ENCODE measurements around the gene SAMD3. TPM values are rescaled to one million over a fixed set of nuclear protein-coding genes. Genes with fewer than 3 reads are reported as not detected.

SAMD3 gene
- polyA plus RNA-seq, 1 of the 3 experiments (the other 2 are of a cell fraction), result 16.0 TPM

DNA sequence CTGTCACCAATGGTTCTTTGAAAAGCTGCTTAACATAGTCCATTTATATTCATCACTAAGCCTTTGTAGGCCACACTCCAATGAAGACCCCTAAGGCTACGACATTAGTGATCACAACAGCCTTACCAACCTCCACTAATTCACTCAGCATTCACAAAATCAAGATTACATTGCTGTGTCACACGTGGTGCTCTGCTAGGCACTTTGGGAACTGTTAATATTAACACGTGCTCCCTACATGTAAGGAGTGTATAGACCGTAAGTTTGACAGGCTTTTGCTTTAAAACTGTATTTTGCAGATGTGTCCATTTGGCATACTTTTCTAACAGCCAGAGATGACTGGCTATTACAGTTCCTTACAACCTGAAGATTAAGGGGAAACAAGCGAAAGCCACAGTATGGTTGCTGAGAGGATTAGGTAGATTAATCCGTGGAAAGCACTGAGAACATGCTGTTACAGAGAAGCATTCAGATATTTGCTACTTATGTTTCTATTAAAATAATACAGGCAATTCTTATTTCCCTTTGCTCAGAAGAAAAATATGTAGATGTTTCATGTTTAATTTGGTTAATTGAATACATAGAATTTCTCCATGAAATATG, 69.7 kb downstream of the SAMD3 start (continued):
- TF ChIP-seq MXI1 (IDR thresholded peaks at IDR 0.05; ENCODE audit: low read depth, low read length) (no peak), FOXJ3 (CRISPR knock-in tag; IDR thresholded peaks at IDR 0.05) (no peak), ELF1 (IDR thresholded peaks at IDR 0.05) (no peak), RFX5 (IDR thresholded peaks at IDR 0.05; ENCODE audit: low read length) (no peak), SIN3A (IDR thresholded peaks at IDR 0.05; ENCODE audit: borderline replicate concordance, low read depth, low read length) (no peak)
- TF ChIP-seq, protein P1, sequence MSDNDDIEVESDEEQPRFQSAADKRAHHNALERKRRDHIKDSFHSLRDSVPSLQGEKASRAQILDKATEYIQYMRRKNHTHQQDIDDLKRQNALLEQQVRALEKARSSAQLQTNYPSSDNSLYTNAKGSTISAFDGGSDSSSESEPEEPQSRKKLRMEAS (IDR thresholded peaks at IDR 0.05; ENCODE audit: low read depth), result no peak
- TF ChIP-seq, protein P2, sequence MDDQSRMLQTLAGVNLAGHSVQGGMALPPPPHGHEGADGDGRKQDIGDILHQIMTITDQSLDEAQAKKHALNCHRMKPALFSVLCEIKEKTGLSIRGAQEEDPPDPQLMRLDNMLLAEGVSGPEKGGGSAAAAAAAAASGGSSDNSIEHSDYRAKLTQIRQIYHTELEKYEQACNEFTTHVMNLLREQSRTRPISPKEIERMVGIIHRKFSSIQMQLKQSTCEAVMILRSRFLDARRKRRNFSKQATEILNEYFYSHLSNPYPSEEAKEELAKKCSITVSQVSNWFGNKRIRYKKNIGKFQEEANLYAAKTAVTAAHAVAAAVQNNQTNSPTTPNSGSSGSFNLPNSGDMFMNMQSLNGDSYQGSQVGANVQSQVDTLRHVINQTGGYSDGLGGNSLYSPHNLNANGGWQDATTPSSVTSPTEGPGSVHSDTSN (IDR thresholded peaks at IDR 0.05), result no peak

DNA sequence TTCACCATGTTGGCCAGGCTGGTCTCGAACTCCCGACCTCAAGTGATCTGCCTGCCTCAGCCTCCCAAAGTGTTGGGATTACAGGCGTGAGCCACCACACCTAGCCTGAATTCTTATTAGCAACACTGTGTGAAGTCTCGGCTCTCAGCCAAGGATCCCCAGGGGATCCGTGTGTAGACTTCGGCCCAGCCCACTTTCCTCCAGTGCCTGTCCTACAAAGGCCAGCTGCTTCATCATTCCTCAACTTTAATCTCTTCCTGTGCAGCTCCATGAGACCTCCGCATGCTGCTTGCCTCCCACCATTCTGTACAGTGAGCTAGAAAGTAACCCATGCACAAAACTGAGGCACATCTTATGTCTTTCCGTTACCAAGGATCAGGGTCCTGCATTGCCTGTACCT, 71.8 kb downstream of the SAMD3 start:
- POLR2A ChIA-PET, result no interaction called here
- H3K4me1 ChIP-seq (ENCODE audit: control insufficient read depth in 1 of 2, insufficient read depth in 2 of 2, low read depth in 1 of 2, low read length in 1 of 2), result no peaks in the 10 kb centered on the region
- no peak overlapping the region for H3K9ac ChIP-seq
- no peak overlapping the region for H3K4me3 ChIP-seq (ENCODE audit: low read depth in 2 of 2, low read length in 1 of 2)
- 74% methylated on average over 5 of the region's 8 CpGs for WGBS (ENCODE audit: low lambda C conversion rate)
- no peak overlapping the region for H3K27ac ChIP-seq (ENCODE audit: low read depth in 2 of 2, low read length in 1 of 2)
- no peaks in the 10 kb centered on the region for H3K79me2 ChIP-seq (ENCODE audit: insufficient read depth)
- no peaks in the 10 kb centered on the region for H3F3A ChIP-seq (replicated peaks; ENCODE audit: insufficient read depth)
- no peak overlapping the region for H3K4me2 ChIP-seq
- no peaks in the 10 kb centered on the region for H3K27me3 ChIP-seq (ENCODE audit: insufficient read depth)
- DNase-seq, result no peak
- no peaks in the 10 kb centered on the region for H3K9me3 ChIP-seq
- CTCF ChIA-PET, result no interaction called here
- H2AFZ ChIP-seq (ENCODE audit: low read depth), result no peak overlapping the region
- no peaks in the 10 kb centered on the region for H3K9me2 ChIP-seq
- H4K20me1 ChIP-seq (ENCODE audit: insufficient read depth), result no peaks in the 10 kb centered on the region
- H3K36me3 ChIP-seq (replicated peaks in 1 of 2; ENCODE audit: control insufficient read depth in 1 of 2, insufficient read depth in 2 of 2, low read length in 1 of 2), result peaks cover 0 to 21% of the 10 kb centered on the region in 2 experiments
- TF ChIP-seq, protein P3, sequence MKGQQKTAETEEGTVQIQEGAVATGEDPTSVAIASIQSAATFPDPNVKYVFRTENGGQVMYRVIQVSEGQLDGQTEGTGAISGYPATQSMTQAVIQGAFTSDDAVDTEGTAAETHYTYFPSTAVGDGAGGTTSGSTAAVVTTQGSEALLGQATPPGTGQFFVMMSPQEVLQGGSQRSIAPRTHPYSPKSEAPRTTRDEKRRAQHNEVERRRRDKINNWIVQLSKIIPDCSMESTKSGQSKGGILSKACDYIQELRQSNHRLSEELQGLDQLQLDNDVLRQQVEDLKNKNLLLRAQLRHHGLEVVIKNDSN (IDR thresholded peaks at IDR 0.05; ENCODE audit: borderline replicate concordance, low read depth), result no peak
- TF ChIP-seq GATA2 (CRISPR knock-in tag; IDR thresholded peaks at IDR 0.05), result no peak
- TF ChIP-seq EP300 (IDR thresholded peaks at IDR 0.05; ENCODE audit: borderline replicate concordance in 1 of 2, low read depth in 1 of 2, low read length in 1 of 2), result no peak
- TF ChIP-seq MEF2A (IDR thresholded peaks at IDR 0.05; ENCODE audit: borderline replicate concordance, low read depth), result no peak
- no peak for TF ChIP-seq GABPA (IDR thresholded peaks at IDR 0.05; ENCODE audit: low read depth)
- TF ChIP-seq TAF1 (IDR thresholded peaks at IDR 0.05; ENCODE audit: borderline replicate concordance, low read depth, low read length), result no peak
- no peak for TF ChIP-seq FOSL2 (IDR thresholded peaks at IDR 0.05; ENCODE audit: borderline replicate concordance, low read depth)
- TF ChIP-seq SIN3A (IDR thresholded peaks at IDR 0.05; ENCODE audit: borderline replicate concordance, low read depth, low read length), result no peak
- TF ChIP-seq, protein P4, sequence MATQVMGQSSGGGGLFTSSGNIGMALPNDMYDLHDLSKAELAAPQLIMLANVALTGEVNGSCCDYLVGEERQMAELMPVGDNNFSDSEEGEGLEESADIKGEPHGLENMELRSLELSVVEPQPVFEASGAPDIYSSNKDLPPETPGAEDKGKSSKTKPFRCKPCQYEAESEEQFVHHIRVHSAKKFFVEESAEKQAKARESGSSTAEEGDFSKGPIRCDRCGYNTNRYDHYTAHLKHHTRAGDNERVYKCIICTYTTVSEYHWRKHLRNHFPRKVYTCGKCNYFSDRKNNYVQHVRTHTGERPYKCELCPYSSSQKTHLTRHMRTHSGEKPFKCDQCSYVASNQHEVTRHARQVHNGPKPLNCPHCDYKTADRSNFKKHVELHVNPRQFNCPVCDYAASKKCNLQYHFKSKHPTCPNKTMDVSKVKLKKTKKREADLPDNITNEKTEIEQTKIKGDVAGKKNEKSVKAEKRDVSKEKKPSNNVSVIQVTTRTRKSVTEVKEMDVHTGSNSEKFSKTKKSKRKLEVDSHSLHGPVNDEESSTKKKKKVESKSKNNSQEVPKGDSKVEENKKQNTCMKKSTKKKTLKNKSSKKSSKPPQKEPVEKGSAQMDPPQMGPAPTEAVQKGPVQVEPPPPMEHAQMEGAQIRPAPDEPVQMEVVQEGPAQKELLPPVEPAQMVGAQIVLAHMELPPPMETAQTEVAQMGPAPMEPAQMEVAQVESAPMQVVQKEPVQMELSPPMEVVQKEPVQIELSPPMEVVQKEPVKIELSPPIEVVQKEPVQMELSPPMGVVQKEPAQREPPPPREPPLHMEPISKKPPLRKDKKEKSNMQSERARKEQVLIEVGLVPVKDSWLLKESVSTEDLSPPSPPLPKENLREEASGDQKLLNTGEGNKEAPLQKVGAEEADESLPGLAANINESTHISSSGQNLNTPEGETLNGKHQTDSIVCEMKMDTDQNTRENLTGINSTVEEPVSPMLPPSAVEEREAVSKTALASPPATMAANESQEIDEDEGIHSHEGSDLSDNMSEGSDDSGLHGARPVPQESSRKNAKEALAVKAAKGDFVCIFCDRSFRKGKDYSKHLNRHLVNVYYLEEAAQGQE (IDR thresholded peaks at IDR 0.05; ENCODE audit: low read depth, low read length), result no peak
- TF ChIP-seq RXRA (IDR thresholded peaks at IDR 0.05; ENCODE audit: borderline replicate concordance, low read depth), result no peak
- no peak for TF ChIP-seq TCF12 (IDR thresholded peaks at IDR 0.05)
- TF ChIP-seq, protein P2 (IDR thresholded peaks at IDR 0.05), result no peak
- TF ChIP-seq, protein P5, sequence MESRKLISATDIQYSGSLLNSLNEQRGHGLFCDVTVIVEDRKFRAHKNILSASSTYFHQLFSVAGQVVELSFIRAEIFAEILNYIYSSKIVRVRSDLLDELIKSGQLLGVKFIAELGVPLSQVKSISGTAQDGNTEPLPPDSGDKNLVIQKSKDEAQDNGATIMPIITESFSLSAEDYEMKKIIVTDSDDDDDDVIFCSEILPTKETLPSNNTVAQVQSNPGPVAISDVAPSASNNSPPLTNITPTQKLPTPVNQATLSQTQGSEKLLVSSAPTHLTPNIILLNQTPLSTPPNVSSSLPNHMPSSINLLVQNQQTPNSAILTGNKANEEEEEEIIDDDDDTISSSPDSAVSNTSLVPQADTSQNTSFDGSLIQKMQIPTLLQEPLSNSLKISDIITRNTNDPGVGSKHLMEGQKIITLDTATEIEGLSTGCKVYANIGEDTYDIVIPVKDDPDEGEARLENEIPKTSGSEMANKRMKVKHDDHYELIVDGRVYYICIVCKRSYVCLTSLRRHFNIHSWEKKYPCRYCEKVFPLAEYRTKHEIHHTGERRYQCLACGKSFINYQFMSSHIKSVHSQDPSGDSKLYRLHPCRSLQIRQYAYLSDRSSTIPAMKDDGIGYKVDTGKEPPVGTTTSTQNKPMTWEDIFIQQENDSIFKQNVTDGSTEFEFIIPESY (IDR thresholded peaks at IDR 0.05; ENCODE audit: borderline replicate concordance, low read depth), result no peak
- TF ChIP-seq POLR2AphosphoS5 (IDR thresholded peaks at IDR 0.05; ENCODE audit: low read depth, low read length), result no peak
- TF ChIP-seq FOXM1 (IDR thresholded peaks at IDR 0.05; ENCODE audit: low read depth), result no peak
- TF ChIP-seq YY1 (IDR thresholded peaks at IDR 0.05; ENCODE audit: low read depth), result no peak
- no peak for TF ChIP-seq CHD2 (IDR thresholded peaks at IDR 0.05; ENCODE audit: low read length, partially characterized antibody)
